ENCODE results near the gene HTR2C. TPM values are rescaled to one million over a fixed set of nuclear protein-coding genes. Genes with fewer than 3 reads are reported as not detected.

Gene HTR2C
- total and polyA plus RNA-seq, 7 donors = not detected

- WGBS, 2 donors = 69 to 70% methylated on average over 2 of the region's 2 CpGs
- intact Hi-C loops (cut with DNase I) = no loop called here
- TF ChIP-seq EP300 (IDR thresholded peaks at IDR 0.05) (no peak), CTCF (IDR thresholded peaks at IDR 0.05) (no peak), POLR2A (IDR thresholded peaks at IDR 0.05) (no peak), POLR2AphosphoS5 (IDR thresholded peaks at IDR 0.05) (no peak)
Observed at GRCh38 chrX:114798907-114799306, 215.0 kb downstream of the HTR2C start.

GRCh38 chrX:114800719-114801118 is 216.8 kb downstream of the HTR2C start:
- 86 to 90% methylated on average over 4 of the region's 4 CpGs for WGBS, 2 donors
- no peak for TF ChIP-seq CTCF (IDR thresholded peaks at IDR 0.05)
- no peak for TF ChIP-seq POLR2AphosphoS5 (IDR thresholded peaks at IDR 0.05)
- TF ChIP-seq POLR2A (IDR thresholded peaks at IDR 0.05) = no peak
- TF ChIP-seq EP300 (IDR thresholded peaks at IDR 0.05) = no peak
- intact Hi-C loops (cut with DNase I) = no loop called here
- Histone ChIP-seq H3K36me3 (no peaks in the 10 kb centered on the region), H3K4me1 (no peaks in the 10 kb centered on the region), H3K27me3 (no peaks in the 10 kb centered on the region), H3K27ac (no peak overlapping the region), H3K9me3 (no peaks in the 10 kb centered on the region), H3K4me3 (no peak overlapping the region)
- no peak for DNase-seq

More at GRCh38 chrX:114798907-114799306, 215.0 kb downstream of the HTR2C start:
- no peaks in the 10 kb centered on the region for H3K4me1 ChIP-seq
- H3K9me3 ChIP-seq = no peaks in the 10 kb centered on the region
- H3K27ac ChIP-seq = no peak overlapping the region
- H3K36me3 ChIP-seq = no peaks in the 10 kb centered on the region
- DNase-seq = no peak
- no peak overlapping the region for H3K4me3 ChIP-seq
- no peaks in the 10 kb centered on the region for H3K27me3 ChIP-seq

- Histone ChIP-seq H3K36me3 (no peaks in the 10 kb centered on the region), H3K4me3 (no peak overlapping the region), H3K9me3 (no peaks in the 10 kb centered on the region), H3K4me1 (no peaks in the 10 kb centered on the region), H3K27ac (no peak overlapping the region), H3K27me3 (no peaks in the 10 kb centered on the region)
- intact Hi-C loops (cut with DNase I) = no loop called here
- no peak for DNase-seq
- 56 to 73% methylated on average over 2 of the region's 2 CpGs for WGBS, 2 donors
- TF ChIP-seq POLR2A (IDR thresholded peaks at IDR 0.05) = no peak
- no peak for TF ChIP-seq CTCF (IDR thresholded peaks at IDR 0.05)
- no peak for TF ChIP-seq EP300 (IDR thresholded peaks at IDR 0.05)
- no peak for TF ChIP-seq POLR2AphosphoS5 (IDR thresholded peaks at IDR 0.05)
Observed at GRCh38 chrX:114819509-114819908, 235.6 kb downstream of the HTR2C start.

GRCh38 chrX:114841051-114841450 is 257.2 kb downstream of the HTR2C start:
- Histone ChIP-seq H3K4me3 (no peak overlapping the region), H3K27me3 (no peaks in the 10 kb centered on the region), H3K4me1 (no peaks in the 10 kb centered on the region), H3K27ac (no peak overlapping the region), H3K9me3 (no peaks in the 10 kb centered on the region), H3K36me3 (no peaks in the 10 kb centered on the region)
- DNase-seq = no peak
- TF ChIP-seq POLR2A (IDR thresholded peaks at IDR 0.05) = no peak
- TF ChIP-seq EP300 (IDR thresholded peaks at IDR 0.05) = no peak
- TF ChIP-seq POLR2AphosphoS5 (IDR thresholded peaks at IDR 0.05) = no peak
- intact Hi-C loops (cut with DNase I) = no loop called here
- 79 to 89% methylated on average over 1 of the region's 1 CpG for WGBS, 2 donors

- WGBS, 2 donors = 52 to 57% methylated on average over 1 of the region's 1 CpG
Observed at GRCh38 chrX:114842181-114842580, 258.3 kb downstream of the HTR2C start.

More at GRCh38 chrX:114842181-114842580, 258.3 kb downstream of the HTR2C start:
- H3K9me3 ChIP-seq = no peaks in the 10 kb centered on the region
- H3K4me3 ChIP-seq = no peak overlapping the region
- H3K4me1 ChIP-seq = no peaks in the 10 kb centered on the region
- H3K27me3 ChIP-seq = no peaks in the 10 kb centered on the region
- H3K36me3 ChIP-seq = no peaks in the 10 kb centered on the region
- no peak for DNase-seq
- intact Hi-C loops (cut with DNase I) = no loop called here
- TF ChIP-seq POLR2AphosphoS5 (IDR thresholded peaks at IDR 0.05) (no peak), CTCF (IDR thresholded peaks at IDR 0.05) (no peak), POLR2A (IDR thresholded peaks at IDR 0.05) (no peak), EP300 (IDR thresholded peaks at IDR 0.05) (no peak)
- H3K27ac ChIP-seq = no peak overlapping the region

Data from sigmoid colon (tissue), 7 donors.